NCI-H2107 (cell line): Measurements from ENCODE around the gene SRRM4.

ENCODE experiments used
- DNase-seq: peaks from one replicate; lab custom pipeline; 2025; lab: John Stamatoyannopoulos, UW

The SRRM4 gene

GRCh38 chr12:119202544-119202943 lies 221.2 kb downstream of the SRRM4 start:
- DNase-seq: no peak

- no peak for DNase-seq
Observed at GRCh38 chr12:119204131-119204530, 222.8 kb downstream of the SRRM4 start.

GRCh38 chr12:119204671-119205285 lies 223.4 kb downstream of the SRRM4 start:
- no peak for DNase-seq

GRCh38 chr12:119206348-119207062 lies 225.2 kb downstream of the SRRM4 start:
- DNase-seq: no peak

- no peak for DNase-seq
Observed at GRCh38 chr12:119207063-119207560, 225.8 kb downstream of the SRRM4 start.

- no peak for DNase-seq
Observed at GRCh38 chr12:119208626-119209061, 227.3 kb downstream of the SRRM4 start.

GRCh38 chr12:119211884-119212283 lies 230.5 kb downstream of the SRRM4 start:
- no peak for DNase-seq
